GM12878 (cell line): ENCODE results near the gene MIER3. TPM values are rescaled to one million over a fixed set of nuclear protein-coding genes. Genes with fewer than 3 reads are reported as not detected.

Source experiments
- CBX3 ChIP-seq: fragments of 200-600 bp; sonication (generic); IDR thresholded peaks from 2 replicates; pipeline ENCODE4 v1.6.1; 2016; ENCODE audit warnings: low read depth, borderline replicate concordance
- CTCF ChIP-seq, 3 experiments: IDR thresholded peaks in 2 of 3; conservative IDR thresholded peaks in 1 of 3; 2 replicates each; pipeline ENCODE4 v1.5.1; 2011; ENCODE audit warnings: low read depth in 3 of 3, low read length in 3 of 3, mild to moderate bottlenecking in 3 of 3, control low read depth in 2 of 3, moderate library complexity in 2 of 3, inconsistent platforms in 1 of 3, mixed read lengths in 1 of 3; ENCODE audit not compliant: control insufficient read depth in 2 of 3, insufficient read depth in 1 of 3; ENCODE audit errors: extremely low read depth in 1 of 3
- ESRRA ChIP-seq: IDR thresholded peaks from 2 replicates; pipeline ENCODE4 v1.6.1; 2012; ENCODE audit warnings: mild to moderate bottlenecking, low read length, improper control_type of control experiment
- GATAD2B ChIP-seq: fragments of 450-650 bp; conservative IDR thresholded peaks from 2 replicates; pipeline ENCODE4 v1.6.1; 2017; ENCODE audit warnings: low read depth, mild to moderate bottlenecking, moderate library complexity
- IKZF1 ChIP-seq: fragments of 450-650 bp; conservative IDR thresholded peaks from 2 replicates; pipeline ENCODE4 v1.6.1; 2017; ENCODE audit warnings: antibody characterized with exemption, mild to moderate bottlenecking
- KLF5 ChIP-seq: fragments of 450-650 bp; IDR thresholded peaks from 2 replicates; pipeline ENCODE4 v1.6.1; 2014; ENCODE audit warnings: mild to moderate bottlenecking; ENCODE audit not compliant: partially characterized antibody
- MLLT1 ChIP-seq: fragments of 450-650 bp; IDR thresholded peaks from 2 replicates; pipeline ENCODE4 v1.6.1; 2016; ENCODE audit warnings: mild to moderate bottlenecking
- MYB ChIP-seq: fragments of 150-350 bp; IDR thresholded peaks from 2 replicates; pipeline ENCODE4 v1.6.1; 2014; ENCODE audit warnings: mild to moderate bottlenecking, low read depth, low read length, borderline replicate concordance
- RBBP5 ChIP-seq: fragments of 200-600 bp; sonication (generic); conservative IDR thresholded peaks from 2 replicates; pipeline ENCODE4 v1.6.1; 2016
- SUPT20H ChIP-seq: IDR thresholded peaks from 2 replicates; pipeline ENCODE4 v1.6.1; 2011; ENCODE audit warnings: low read depth, mild to moderate bottlenecking, low read length, moderate library complexity, borderline replicate concordance; ENCODE audit not compliant: control insufficient read depth
- WRNIP1 ChIP-seq: IDR thresholded peaks from 2 replicates; pipeline ENCODE4 v1.6.1; 2011; ENCODE audit warnings: low read depth, low read length, improper control_type of control experiment, borderline replicate concordance
- ZNF592 ChIP-seq: fragments of 450-650 bp; IDR thresholded peaks from 2 replicates; pipeline ENCODE4 v1.6.1; 2017; ENCODE audit warnings: mild to moderate bottlenecking, moderate library complexity
- polyA plus RNA-seq, 11 experiments: library from polyadenylated mRNA; depleted of rRNA in 4 of 11; unstranded in 6 of 11; stranded (reverse) in 5 of 11; fragments of >200 nt; fragmentation: Nextera tagmentation in 4 of 11; fragmentation: Illumina TruSeq in 1 of 11; extraction: Ambion mirVana in 4 of 11; extraction: Trizol in 1 of 11; gene quantifications; 1 replicate in 1 of 11; 2 replicates in 10 of 11; pipeline versions ENCODE4 v1.2.1 to v1.2.3, GENCODE V29; 2011 to 2016; ENCODE audit warnings: inconsistent platforms in 2 of 11, missing spikeins in 2 of 11, low read depth in 1 of 11
- total RNA-seq, 4 experiments: library from RNA; depleted of rRNA in 3 of 4; stranded (reverse); fragments of >200 nt in 3 of 4; fragmentation: Illumina TruSeq in 1 of 4; extraction: Trizol in 1 of 4; gene quantifications; 2 replicates each; pipeline versions ENCODE4 v1.2.1 to v1.2.3, GENCODE V29; 2013 to 2021

Gene MIER3
- total and polyA plus RNA-seq, 10 of the 15 experiments (the other 5 are each of a cell fraction or from before 2014, with no cell fraction given): 2.9 to 14.6 (median 7.2) TPM

- no peak for TF ChIP-seq ZNF592
- no peak for TF ChIP-seq CBX3
- TF ChIP-seq IKZF1: no peak
- no peak for TF ChIP-seq ESRRA
- TF ChIP-seq KLF5: no peak
- no peak for TF ChIP-seq CTCF (IDR thresholded peaks at IDR 0.05 in 2 of 3, conservative IDR thresholded peaks at IDR 0.05 in 1 of 3; ENCODE audit: control insufficient read depth in 2 of 3, extremely low read depth in 1 of 3, insufficient read depth in 1 of 3, low read depth in 3 of 3, low read length in 3 of 3)
- no peak for TF ChIP-seq GATAD2B
- no peak for TF ChIP-seq RBBP5
- no peak for TF ChIP-seq MYB
- no peak for TF ChIP-seq WRNIP1
- TF ChIP-seq MLLT1: no peak
- TF ChIP-seq SUPT20H: no peak
Observed at GRCh38 chr5:56993241-56993640, 41.3 kb upstream of the MIER3 start (continued).
